HG03066 (cell line): Measurements from ENCODE around the gene TRIM31.

Experiments
- ATAC-seq: cut with Tn5 transposase; IDR thresholded peaks from one replicate; pipeline ENCODE4 v1.9.1; 2021; ENCODE audit warnings: low read depth; ENCODE audit not compliant: unreplicated experiment

TRIM31 gene, protein sequence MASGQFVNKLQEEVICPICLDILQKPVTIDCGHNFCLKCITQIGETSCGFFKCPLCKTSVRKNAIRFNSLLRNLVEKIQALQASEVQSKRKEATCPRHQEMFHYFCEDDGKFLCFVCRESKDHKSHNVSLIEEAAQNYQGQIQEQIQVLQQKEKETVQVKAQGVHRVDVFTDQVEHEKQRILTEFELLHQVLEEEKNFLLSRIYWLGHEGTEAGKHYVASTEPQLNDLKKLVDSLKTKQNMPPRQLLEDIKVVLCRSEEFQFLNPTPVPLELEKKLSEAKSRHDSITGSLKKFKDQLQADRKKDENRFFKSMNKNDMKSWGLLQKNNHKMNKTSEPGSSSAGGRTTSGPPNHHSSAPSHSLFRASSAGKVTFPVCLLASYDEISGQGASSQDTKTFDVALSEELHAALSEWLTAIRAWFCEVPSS

DNA sequence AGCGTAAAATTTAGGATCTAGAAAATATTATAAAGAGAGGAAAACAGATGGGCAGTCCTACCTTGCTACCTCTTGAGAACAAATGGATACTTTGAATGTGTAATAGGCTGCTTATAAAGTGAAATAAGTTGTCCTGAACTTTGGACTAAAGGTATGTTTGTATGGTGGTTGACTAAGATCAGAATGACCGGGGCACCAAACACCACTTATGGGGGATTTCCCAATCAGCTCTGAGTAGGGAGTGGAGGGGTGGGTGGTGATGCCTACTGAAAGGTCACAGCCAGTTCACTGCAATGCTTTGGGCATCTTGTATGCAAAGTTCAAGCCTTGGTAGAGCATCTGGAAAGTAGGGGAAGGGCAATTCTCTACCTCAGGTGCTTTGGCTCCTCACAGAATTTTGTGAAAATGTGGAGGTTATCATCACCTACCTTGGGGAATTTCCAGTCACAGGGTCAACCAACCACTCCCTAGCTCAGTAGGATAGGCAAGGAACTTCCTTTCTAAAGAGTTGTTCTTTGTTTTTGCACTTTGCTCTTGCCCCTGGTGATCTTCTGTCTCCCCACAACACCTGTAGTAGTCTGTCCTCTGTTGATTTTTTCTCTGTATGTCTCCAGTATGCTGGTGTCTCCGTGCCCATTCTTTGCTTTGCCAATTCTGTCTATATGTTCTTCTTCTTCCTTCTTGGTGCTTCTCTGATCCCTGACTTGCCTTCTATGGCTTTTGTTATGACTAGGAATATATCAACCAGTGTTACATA is at the start of gene TRIM31:
Gene TRIM31, minus strand, starts transcription at position 88 of the 757 bp plus-strand sequence. CDS start 285 bp downstream, outside the sequence.
- ATAC-seq, result no peak

DNA sequence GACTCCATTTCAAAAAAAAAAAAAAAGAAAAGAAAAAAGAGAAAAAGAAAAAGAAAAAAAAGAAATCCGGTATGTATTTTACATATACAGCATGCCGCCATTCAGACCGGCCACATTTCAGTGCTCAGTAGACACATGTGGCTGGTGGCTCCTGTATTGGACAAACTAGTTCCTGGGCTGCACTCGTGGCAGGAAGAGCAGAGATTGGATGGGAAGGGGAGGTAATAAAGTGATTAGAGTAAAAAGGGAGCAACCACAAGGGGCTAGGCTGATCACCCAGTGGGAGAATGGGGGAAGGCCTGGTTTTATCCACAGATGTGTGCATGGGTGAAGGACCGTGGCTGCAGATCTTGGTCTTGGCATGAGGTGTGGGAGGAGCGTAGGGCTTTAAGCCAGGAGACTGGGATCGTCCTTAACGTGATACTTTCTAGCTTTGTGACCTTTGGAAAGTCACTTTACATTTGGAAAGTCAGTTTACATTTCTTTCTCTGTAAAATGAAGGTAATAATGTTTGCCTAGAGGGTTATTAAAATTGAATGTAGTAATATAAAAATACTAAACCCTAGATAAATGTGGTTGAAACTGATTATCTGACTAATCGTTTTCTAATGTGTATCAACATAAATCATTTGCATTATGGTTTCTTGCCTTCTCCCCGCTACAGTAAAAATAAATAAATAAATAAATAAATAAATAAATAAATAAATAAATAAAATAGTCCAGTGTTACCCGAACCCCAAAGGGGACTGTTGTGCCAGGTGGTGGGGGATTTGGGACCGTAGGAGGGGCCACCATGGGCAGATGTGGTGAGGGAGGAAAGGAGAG is 49.6 kb upstream of the TRIM31 start:
- ATAC-seq, result no peak

- no peak for ATAC-seq
Measured at GRCh38 chr6:30160785-30161531, 48.1 kb upstream of the TRIM31 start, which contains the start of gene TRIM10. Gene TRIM10 (minus strand): TSS chr6:30161211. CDS start chr6:30160858, 353 bp downstream.

GRCh38 chr6:30160008-30160784 is 47.3 kb upstream of the TRIM31 start:
- no peak for ATAC-seq

- no peak for ATAC-seq
Measured at GRCh38 chr6:30158475-30159040, 45.7 kb upstream of the TRIM31 start.

GRCh38 chr6:30157999-30158398 is 45.1 kb upstream of the TRIM31 start:
- no peak for ATAC-seq

GRCh38 chr6:30157581-30157980 is 44.7 kb upstream of the TRIM31 start:
- no peak for ATAC-seq

DNA sequence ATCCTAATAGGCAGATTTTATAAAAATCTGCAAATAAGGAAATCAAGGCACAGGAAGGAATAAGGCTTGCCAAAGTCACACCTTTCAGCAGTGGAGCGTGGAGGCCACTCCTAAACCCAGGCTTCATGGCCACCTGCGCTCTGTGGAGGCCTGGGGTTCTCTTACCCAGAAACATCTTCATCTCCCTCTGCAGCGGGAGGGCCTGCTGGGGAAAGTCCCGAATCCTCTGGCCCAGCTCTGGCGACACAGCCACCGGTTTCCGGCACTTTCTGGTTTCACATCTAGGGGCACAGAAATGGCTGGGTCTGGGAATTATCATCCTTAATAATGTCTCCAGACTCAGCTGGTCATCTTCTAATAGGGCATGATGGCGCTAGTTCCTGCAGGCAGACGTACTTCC is 43.9 kb upstream of the TRIM31 start:
- ATAC-seq, result no peak

DNA sequence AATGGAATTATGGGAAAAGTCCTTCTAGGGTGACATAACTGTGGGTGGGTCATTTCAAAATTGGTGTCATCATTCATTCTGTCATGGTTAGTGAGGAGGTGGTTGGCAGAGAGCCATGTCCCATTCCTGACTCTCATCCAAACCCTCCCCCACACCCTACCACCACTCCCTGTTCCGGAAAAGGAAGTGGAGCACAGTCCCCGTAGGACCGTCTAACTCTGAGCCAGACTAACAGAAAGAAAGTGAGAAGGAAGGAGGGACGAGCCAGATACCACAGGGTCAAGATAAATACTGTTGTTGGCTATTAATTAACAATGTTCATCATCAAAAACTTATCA is 43.3 kb upstream of the TRIM31 start:
- no peak for ATAC-seq

- ATAC-seq, result no peak
Measured at GRCh38 chr6:30155520-30156261, 42.8 kb upstream of the TRIM31 start.

GRCh38 chr6:30154709-30155519 is 42.0 kb upstream of the TRIM31 start:
- no peak for ATAC-seq

GRCh38 chr6:30154061-30154460 is 41.2 kb upstream of the TRIM31 start:
- ATAC-seq, result no peak

- no peak for ATAC-seq
Measured at GRCh38 chr6:30152910-30153610, 40.2 kb upstream of the TRIM31 start.

- no peak for ATAC-seq
Measured at GRCh38 chr6:30152016-30152673, 39.3 kb upstream of the TRIM31 start.

DNA sequence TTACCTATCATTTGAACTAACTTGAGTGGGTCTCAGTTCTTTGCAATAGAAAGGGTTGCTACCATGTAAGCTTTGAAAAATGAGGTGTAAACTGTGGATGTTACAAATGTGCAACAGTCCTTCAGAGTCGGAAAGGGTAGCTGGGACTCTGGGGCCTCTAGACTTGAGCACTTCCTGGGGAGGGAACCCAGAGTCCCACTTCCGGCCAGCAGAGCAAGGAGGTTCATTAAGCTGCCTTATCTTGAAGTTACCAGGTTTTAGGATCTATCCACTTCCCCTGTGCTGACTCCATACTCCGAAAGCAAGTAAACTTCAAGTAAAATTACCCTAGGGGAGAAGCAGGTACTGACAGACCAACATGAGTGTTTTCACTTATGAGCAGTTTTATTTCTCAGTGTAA is 38.7 kb upstream of the TRIM31 start:
- ATAC-seq, result no peak

GRCh38 chr6:30150671-30151395 is 37.9 kb upstream of the TRIM31 start:
- ATAC-seq, result no peak
